ENCODE results near the gene ITPK1.

Gene ITPK1

DNA sequence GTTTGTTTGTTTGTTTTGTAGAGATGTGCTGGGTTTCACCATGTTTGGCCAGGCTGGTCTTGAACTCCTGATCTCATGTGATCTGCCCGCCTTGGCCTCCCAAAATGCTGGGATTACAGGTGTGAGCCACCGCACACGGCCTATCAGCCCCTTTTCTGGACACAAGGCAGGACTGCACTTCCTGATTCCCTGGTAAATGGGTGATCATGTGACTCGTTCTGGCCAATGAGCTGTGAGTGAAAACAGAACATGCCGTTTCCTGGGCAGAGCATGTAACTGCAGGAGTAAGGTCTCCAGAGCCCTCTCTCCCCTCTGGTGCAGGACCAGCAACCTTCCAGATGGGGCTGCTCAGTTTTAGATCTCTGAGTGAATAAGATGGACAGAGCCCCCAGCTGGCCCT lies 92.7 kb downstream of the ITPK1 start:
- in situ Hi-C loops (cut with MboI; ENCODE audit: low pct_unique_long_range_greater_than_20kb, low sequenced_read_pairs), result no loop called here
- DNase-seq, result peak; percentile 52

DNA sequence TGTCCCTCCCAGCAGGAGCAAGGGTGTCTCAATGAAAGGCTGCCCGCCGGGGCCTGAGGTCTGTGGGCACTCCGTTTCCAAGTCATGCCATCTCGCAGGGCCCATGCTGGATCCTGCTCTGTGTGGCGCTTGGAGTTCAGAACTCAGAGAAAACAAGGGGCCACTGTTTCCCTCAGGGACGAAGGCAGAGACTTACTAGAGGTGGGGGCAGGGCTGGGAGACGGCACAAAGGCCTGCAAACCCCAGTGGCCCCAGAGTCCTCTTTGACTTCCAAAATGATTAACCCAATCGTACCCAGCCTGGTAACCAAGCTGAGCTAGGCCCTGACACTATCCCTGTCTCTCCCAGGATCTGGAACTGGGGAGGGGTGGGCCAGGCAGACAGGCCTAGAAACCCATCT lies 95.8 kb downstream of the ITPK1 start:
- DNase-seq, result no peak
- in situ Hi-C loops (cut with MboI; ENCODE audit: low pct_unique_long_range_greater_than_20kb, low sequenced_read_pairs), result no loop called here

DNA sequence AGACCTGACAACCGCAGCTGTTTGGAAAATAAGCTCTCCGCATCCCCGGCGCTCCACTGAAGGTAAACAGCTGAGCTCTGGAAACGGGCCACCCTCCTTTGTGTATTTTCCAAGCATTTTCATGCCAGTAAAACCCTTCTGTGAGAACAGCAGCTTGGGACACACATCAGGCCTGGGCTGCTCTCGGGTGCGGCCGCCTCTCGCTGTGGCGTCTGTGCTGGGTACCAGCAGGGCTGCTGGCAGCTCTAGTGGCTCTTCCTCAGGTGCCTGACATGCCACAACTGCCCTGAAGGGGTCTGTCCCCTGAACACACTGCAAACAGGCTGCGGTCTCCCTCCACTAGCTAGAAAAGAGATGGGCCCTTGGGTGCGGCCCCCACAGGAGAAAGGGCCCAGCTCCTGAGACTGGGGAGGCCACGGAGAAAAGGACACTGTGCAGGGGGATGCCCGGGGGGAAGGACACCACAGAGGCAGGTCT lies 96.3 kb downstream of the ITPK1 start:
- in situ Hi-C loops (cut with MboI; ENCODE audit: low pct_unique_long_range_greater_than_20kb, low sequenced_read_pairs), result no loop called here
- DNase-seq, result no peak

DNA sequence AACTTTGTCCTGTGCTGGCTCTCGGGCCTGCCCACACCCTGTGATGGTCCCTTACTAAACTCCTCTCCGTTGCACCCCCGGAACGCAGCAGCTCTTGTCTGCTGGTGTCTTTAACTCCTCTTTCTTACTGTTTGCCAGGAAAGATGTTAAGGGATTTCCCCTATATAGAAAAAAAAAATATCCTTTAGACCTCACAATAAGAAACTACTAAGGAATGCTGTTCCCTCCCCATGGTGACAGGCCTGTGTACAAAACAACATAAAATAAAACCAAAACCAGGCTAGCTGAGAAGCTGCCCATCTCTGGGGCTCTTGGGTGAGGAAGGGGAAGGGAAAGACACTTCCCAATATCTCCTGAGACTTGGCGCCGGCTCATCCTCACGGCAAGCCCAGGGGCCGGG lies 97.4 kb downstream of the ITPK1 start:
- in situ Hi-C loops (cut with MboI; ENCODE audit: low pct_unique_long_range_greater_than_20kb, low sequenced_read_pairs), result no loop called here

DNA sequence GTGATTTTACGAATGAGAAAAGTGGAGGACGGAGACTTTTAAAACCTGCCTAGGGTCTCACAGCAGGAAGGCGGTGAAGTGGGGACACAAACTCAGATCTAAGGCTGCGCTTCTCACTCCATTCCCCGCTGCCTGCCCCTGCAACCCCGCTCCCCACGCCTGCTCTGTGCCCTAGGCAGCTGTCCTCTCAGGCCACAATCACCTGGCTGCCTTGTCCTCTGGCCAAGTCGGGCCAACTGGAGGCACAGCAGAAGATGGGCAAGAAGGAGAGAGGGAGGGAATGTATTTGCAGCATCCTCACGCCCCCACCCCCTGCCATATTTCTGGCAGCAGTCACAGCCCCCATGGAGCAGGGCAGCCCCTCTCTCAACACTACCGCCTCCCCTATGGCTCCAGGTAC lies 97.8 kb downstream of the ITPK1 start:
- in situ Hi-C loops (cut with MboI; ENCODE audit: low pct_unique_long_range_greater_than_20kb, low sequenced_read_pairs), result no loop called here
- DNase-seq, result no peak

More for the DNA sequence above, 97.4 kb downstream of the ITPK1 start:
- no peak for DNase-seq

DNA sequence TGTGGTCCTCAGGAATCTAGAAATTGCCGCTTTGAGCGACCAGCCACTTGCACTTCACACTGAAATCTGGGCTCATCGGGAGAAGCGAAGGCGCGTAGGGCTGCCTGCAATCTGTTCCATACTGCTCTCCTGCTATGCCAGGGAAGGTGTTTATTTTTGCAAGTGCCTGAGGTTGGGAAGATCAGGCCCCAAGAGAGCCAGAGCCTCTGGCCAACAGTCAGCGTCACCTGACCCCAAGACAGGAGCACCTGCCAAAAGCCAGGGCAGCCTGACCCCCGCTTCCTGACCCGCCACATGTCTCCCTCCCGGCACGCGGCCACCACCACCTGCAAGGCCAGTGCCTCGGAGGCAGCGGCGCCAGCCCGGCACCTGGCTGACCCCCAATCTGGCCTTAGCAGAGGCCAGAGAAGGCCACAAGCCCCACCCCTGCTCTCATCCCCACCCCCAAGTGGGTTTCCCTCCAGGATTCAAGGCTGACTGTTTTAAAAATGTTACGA lies 98.4 kb downstream of the ITPK1 start:
- no peak for DNase-seq
- in situ Hi-C loops (cut with MboI; ENCODE audit: low pct_unique_long_range_greater_than_20kb, low sequenced_read_pairs), result no loop called here

DNA sequence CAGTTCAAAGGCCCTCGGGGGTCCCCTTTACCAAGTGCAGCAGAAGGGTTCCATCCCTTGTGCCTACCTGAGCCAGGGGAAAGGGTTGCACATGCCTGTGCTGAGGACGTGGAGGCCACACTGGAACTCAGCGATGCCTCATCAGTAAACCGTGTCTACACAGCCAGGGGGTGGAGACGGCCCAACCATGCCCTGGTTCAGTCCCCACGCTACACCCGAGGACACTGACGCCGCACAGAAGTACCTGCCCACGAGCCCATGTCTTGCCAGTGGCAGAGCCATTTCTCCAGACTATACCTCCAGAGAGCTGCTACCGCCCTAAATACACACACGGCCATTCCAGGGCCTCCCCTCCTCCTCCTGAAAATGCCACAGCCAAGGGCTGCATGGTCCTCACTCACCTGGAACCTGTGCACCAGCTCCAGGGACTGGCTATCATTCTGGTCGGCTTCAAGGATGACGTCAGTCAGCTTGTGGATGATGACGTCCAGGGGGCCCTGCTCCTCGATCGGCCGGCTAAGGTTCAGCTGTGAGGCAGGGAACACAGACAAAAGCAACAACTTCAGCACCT lies 99.4 kb downstream of the ITPK1 start:
- in situ Hi-C loops (cut with MboI; ENCODE audit: low pct_unique_long_range_greater_than_20kb, low sequenced_read_pairs), result no loop called here
- DNase-seq, result no peak

DNA sequence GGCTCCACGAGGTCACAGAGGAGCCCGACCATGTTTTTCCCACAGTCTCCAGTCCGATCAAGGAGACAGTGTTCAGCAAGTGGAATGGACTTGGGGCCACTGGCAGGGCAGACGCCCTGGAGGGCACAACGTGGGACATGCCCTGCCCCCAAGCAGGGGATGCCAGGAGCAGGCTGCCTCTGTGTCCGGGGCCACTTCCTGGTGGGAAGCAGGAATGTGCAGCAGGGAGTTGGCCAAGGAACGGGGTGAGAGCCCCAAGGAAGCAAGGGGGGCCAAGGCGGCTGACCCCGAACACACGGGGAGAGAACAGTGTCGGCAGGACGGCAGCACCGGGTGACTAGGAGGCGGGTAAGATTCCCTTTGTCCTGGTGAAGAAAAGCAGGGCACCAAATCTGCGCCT lies 100.2 kb downstream of the ITPK1 start:
- no peak for DNase-seq
- in situ Hi-C loops (cut with MboI; ENCODE audit: low pct_unique_long_range_greater_than_20kb, low sequenced_read_pairs), result no loop called here

DNA sequence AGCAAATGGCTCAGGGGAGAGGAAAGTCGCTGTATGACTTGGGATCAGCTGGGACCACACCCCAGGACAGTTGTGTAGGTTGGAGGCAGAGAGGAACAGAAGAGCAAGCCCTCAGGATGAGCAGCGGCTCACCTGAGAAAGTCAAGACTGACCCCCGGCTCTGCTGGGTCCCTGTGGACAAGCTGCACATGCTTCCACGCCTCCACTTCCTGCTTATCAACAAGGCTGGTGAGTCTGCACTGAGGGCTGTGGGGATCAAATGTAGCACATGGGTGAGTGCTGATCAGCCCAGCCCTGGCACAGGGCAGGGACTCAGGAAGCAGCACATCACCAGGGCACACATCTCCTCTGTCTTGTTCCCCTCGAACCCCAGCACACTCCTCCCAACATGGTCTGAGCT lies 100.7 kb downstream of the ITPK1 start:
- in situ Hi-C loops (cut with MboI; ENCODE audit: low pct_unique_long_range_greater_than_20kb, low sequenced_read_pairs), result no loop called here
- no peak for DNase-seq

DNA sequence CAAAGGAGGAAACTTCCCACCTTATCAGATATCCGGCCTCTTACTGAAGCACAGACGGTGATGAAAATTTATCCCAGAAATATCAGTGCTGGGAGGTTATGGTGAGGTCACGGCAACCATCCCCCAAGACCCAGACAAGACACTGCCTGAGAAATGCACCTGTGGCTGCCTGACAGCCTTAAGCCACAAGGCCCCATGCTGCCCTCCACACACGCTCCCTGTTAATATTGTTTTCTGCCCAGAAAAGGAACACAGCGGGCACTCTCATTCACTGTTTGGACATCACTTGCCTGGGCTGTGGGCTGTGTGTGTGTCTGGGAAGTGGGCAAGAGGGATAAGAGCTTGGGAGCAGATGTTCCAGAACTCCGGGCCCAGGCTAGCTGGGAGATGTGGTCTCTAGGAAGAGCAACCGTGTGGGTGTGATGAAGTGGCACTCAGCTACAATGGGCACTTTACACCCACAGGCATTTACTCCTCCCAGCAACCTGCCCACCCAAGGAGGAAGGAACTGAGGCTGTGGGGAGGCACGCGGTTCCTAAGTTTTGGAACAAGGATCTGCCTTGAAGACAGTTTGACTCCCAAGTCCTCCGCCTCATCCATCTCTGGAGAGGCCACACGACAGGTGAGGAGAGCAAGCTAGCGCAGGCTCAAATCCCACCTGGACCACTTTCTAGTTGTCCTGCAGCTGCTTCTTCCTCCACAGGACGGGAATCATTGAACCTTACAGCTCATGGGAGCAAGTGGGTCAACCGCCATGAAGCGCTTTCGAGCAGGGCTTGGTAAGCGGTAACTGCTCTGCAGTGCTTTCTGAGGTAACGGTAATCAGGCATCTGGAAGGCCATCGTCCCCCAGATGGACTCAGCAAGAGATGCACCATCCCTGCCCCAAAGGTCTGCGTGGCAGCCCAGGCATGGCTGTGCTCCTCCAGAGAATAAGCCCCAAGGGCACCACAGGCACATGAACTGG lies 101.4 kb downstream of the ITPK1 start:
- in situ Hi-C loops (cut with MboI; ENCODE audit: low pct_unique_long_range_greater_than_20kb, low sequenced_read_pairs), result no loop called here
- no peak for DNase-seq

DNA sequence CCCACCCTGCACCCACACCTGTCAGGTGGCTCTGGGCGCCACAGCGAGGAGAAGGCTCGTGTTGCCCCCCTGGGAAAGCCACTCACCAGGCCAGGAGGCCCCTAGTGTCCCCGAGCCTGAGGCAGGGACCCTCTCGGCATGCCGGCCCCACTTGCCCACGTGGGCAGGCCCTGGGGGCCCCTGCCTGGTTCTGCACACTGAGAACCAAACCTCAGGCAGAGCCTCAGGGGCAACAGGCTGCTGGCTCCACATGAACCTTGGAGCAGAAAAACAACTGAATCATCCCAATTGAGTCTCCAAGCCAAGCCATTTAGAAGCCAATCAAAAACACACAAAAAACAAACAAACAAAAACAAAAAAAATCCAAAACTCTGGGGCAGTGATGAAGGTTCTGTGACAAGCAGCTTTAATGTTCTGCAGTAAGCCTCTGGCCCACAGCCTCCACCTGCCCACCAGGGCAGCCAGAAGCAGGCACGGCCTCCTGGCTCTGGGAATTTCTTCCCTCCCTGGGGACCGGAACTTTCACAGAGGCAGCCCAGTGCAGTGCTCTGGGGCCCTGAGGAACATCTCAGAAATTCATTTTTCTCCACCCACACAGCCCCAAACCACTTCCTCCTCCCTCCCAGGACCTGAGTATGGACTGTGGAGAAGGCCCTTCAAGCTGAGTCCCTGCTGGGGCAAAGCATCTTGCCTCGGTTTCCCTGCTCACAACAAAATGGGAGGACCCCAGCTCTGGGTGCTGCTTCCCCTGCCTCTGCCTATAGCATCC lies 102.6 kb downstream of the ITPK1 start:
- in situ Hi-C loops (cut with MboI; ENCODE audit: low pct_unique_long_range_greater_than_20kb, low sequenced_read_pairs), result no loop called here
- DNase-seq, result peak; percentile 44

DNA sequence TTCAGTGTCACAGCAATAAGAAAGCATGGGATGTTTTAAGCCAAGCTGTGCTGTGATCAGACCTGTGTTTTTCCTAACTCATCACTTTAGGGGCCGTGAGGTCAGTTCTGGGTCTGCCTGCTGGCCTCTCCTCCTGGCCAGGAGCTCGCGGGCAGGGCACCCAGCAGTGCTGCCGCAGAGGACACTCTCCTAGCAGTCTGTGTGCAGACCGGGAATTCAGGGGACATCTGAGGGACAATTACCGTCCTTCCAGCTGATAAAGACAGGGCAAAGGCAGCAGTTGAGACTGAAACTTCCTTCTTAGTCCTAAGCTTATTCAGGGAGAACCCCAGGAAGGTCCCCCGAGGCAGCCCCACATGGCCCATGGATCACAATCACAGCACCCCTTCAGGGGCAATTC lies 103.2 kb downstream of the ITPK1 start:
- DNase-seq, result no peak
- in situ Hi-C loops (cut with MboI; ENCODE audit: low pct_unique_long_range_greater_than_20kb, low sequenced_read_pairs), result no loop called here

DNA sequence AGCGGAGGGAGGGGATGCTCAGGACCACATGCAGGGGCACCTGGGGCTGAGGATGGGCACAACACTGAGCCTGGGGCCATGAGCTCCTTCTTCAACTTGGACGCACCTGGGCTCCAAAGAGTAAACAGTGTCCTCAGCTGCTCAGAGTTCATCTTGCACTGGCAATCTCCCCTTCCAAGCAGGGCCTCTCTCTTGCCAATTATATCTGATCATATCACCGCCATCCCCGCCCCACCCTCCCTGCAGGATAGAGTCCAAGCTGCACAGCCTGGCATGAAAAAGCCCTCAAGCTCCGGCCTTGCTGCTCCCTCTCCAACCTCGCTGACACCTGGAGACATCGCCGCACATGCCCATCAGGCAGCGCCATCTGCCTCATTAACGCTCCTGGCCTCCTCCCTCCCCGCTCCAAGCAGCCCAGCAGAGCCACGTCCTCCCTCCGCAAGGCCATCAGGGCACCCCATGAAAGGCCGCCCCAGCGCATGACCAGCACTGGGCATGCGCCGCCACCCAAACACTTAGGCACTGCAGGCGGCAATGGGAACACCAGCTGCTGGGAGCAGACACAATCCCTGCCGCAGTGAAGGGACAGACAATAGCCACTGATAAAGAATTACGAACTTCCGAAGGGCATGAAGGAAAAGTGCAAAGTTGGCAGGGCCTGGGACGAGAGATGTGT lies 103.9 kb downstream of the ITPK1 start:
- in situ Hi-C loops (cut with MboI; ENCODE audit: low pct_unique_long_range_greater_than_20kb, low sequenced_read_pairs), result no loop called here
- no peak for DNase-seq

DNA sequence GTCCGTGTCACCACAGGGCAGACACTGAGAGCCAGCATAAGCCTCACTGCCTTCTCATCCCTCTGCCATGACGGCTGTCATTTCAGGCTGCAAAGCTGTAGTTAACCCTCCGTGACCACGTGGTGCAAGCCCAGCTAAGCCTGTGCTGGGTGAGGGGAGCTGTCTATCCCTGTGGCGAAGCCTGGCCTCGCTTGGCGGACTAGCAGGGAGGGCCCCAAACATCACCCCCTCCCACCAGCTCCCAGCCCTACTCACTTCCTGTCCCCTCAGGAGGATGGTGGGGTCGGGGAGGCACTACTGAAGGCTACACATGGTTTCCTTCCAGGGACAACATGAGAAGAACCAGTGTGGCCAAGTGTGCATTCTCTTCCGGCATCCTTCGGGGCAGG lies 104.6 kb downstream of the ITPK1 start:
- in situ Hi-C loops (cut with MboI; ENCODE audit: low pct_unique_long_range_greater_than_20kb, low sequenced_read_pairs), result no loop called here
- peak; percentile 14 for DNase-seq

DNA sequence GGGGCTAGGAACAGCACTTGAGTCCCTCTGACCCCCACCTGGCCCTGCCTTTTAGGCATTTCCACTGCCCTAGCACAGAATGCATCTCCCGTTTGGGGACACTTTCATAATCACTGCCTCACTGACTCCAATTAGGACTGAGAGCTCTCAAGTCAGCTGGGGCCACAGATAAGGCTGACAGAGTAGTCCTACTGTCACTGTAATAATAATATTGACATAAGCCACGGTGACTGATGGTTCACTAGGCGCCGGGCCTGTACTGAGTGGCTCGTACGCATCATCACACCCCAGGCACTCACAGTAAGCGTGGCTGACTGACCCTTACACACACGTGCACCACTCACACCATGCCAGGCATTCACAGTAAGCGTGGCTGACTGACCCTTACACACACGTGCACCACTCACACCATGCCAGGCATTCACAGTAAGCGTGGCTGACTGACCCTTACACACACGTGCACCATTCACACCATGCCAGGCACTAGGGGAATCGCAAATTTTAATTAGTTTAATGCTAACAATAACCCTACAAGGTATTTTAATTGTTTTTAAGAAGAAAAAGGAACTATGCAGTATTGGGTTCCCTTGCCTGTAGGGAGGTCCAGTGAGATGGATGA lies 105.1 kb downstream of the ITPK1 start:
- DNase-seq, result no peak
- in situ Hi-C loops (cut with MboI; ENCODE audit: low pct_unique_long_range_greater_than_20kb, low sequenced_read_pairs), result no loop called here

DNA sequence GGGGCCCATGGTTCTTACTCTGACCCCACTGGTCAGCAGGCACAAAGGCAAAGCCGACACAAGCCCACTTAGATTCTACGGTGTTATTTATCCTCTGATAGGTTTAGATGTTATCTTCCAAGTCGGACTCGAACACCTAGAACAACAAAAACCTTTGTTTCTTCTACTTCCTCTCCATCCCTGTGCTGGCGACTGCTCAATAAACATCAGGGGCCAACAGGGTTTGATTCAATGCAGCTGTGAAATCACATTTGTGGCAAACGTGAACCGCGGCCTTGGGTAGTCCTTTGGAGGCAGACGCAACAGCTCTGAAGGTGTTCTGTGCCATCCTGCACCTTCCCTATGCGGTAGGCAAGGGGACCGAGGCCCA lies 105.6 kb downstream of the ITPK1 start:
- in situ Hi-C loops (cut with MboI; ENCODE audit: low pct_unique_long_range_greater_than_20kb, low sequenced_read_pairs), result no loop called here
- DNase-seq, result no peak

DNA sequence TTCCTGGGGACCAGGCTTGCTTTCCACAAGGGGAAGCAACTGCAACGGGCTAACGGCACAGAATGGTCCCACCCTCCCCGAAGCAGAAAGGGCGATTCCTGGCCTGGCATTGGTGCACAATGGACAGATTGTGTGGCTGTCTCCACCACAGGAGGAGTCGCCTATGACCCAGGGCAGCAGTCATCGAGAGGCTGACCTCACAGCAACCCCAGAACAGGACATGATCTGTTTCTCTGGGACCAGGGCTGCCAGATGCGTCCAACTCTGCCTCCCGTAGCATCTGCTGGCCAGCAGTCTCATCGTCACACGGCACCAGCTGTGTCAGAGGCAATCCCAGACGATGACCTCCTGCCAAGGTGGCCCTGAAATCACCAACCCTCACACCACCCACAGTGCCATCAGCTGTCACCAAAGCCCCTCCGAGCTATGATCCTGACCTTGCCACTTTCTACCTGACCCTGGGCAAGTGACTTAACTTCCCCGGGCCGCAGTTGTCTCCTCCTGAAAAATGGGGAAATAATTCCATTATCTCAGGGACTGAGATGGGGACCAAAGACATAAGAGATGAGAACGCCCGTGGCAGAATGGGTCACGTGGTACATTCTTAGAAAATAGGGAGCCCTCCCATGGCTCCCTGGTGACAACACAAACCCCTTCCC lies 106.1 kb downstream of the ITPK1 start:
- in situ Hi-C loops (cut with MboI; ENCODE audit: low pct_unique_long_range_greater_than_20kb, low sequenced_read_pairs), result no loop called here
- DNase-seq, result no peak

DNA sequence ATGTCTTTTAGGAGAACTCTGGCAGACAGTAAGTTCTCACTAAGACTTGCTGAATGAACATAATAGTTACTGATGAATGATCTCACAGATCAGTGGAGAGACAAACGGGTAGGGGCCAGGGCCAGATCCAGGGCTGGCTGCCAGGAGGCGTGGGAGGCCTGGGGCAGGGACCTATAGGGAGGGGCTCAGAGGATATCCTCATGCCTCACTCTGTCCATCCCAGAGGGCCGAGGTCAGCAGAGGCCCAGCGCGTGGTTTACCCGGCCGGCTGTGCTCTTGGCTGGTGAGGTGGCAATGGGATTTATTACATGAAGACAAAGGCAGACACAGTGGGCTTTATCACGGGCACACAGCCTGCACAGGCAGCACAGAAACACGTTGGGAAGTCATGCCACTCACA lies 107.3 kb downstream of the ITPK1 start:
- DNase-seq, result no peak
- in situ Hi-C loops (cut with MboI; ENCODE audit: low pct_unique_long_range_greater_than_20kb, low sequenced_read_pairs), result no loop called here

Measured in KBM-7 (cell line).